Measurements from ENCODE around the gene LGALS14. TPM values are rescaled to one million over a fixed set of nuclear protein-coding genes. Genes with fewer than 3 reads are reported as not detected.

Gene LGALS14
- total and polyA plus RNA-seq, 10 of the 15 experiments (the other 5 are each of a cell fraction or from before 2014, with no cell fraction given), result 5.1 to 34.6 (median 7.3) TPM

- TF ChIP-seq TARDBP (IDR thresholded peaks at IDR 0.05; ENCODE audit: borderline replicate concordance), result peak; percentile 28; the same call in 1 of the 2 replicates
- TF ChIP-seq CBFB (IDR thresholded peaks at IDR 0.05; ENCODE audit: low read depth), result no peak
- TF ChIP-seq MXI1 (IDR thresholded peaks at IDR 0.05; ENCODE audit: low read depth, low read length), result no peak
- TF ChIP-seq NFYA (IDR thresholded peaks at IDR 0.05; ENCODE audit: borderline replicate concordance, low read depth, low read length), result no peak
- TF ChIP-seq PAX5 (IDR thresholded peaks at IDR 0.05; ENCODE audit: borderline replicate concordance, low read depth, low read length), result no peak
- no peak for TF ChIP-seq SMAD1 (IDR thresholded peaks at IDR 0.05; ENCODE audit: low read depth, partially characterized antibody)
- 0 out of 2 replicates have a peak, but pooled peaks have one; percentile 57 for TF ChIP-seq TCF3 (IDR thresholded peaks at IDR 0.05; ENCODE audit: borderline replicate concordance, insufficient read depth, low read depth, low read length)
- TF ChIP-seq KDM1A (IDR thresholded peaks at IDR 0.05; ENCODE audit: borderline replicate concordance), result no peak
- no peak for TF ChIP-seq TCF7 (IDR thresholded peaks at IDR 0.05; ENCODE audit: borderline replicate concordance)
- TF ChIP-seq SPI1 (IDR thresholded peaks at IDR 0.05; ENCODE audit: borderline replicate concordance, insufficient read depth, low read depth, low read length), result peak; percentile 15; the same call in 1 of the 2 replicates
- TF ChIP-seq YY1 (IDR thresholded peaks at IDR 0.05; ENCODE audit: low read depth, low read length), result peak; percentile 39; the same call in 1 of the 2 replicates
- 0 out of 2 replicates have a peak, but pooled peaks have one; percentile 40 for TF ChIP-seq TCF12 (IDR thresholded peaks at IDR 0.05; ENCODE audit: low read depth, low read length)
- TF ChIP-seq IKZF1 (conservative IDR thresholded peaks at IDR 0.05), result peak; percentile 63
- TF ChIP-seq MYC (IDR thresholded peaks at IDR 0.05; ENCODE audit: insufficient read depth, insufficient read length, insufficient replicate concordance, low read length, severe bottlenecking), result peak; percentile 33
- TF ChIP-seq POLR2A (IDR thresholded peaks at IDR 0.05; ENCODE audit: low read depth, low read length), result peak; percentile 85
- TF ChIP-seq FOS (IDR thresholded peaks at IDR 0.05; ENCODE audit: borderline replicate concordance, extremely low read depth, insufficient read length), result no peak
- TF ChIP-seq FOXK2 (IDR thresholded peaks at IDR 0.05), result no peak
- peak; percentile 37; the same call in 1 of the 2 replicates for TF ChIP-seq MLLT1 (IDR thresholded peaks at IDR 0.05)
- TF ChIP-seq SREBF2 (IDR thresholded peaks at IDR 0.05; ENCODE audit: low read length), result no peak
- no peak for TF ChIP-seq ZBTB33 (IDR thresholded peaks at IDR 0.05)
- TF ChIP-seq MYB (IDR thresholded peaks at IDR 0.05; ENCODE audit: borderline replicate concordance, low read depth, low read length), result no peak
- TF ChIP-seq CHD4 (IDR thresholded peaks at IDR 0.05), result 0 out of 2 replicates have a peak, but pooled peaks have one; percentile 31
- TF ChIP-seq ZBTB40 (IDR thresholded peaks at IDR 0.05; ENCODE audit: borderline replicate concordance), result 0 out of 2 replicates have a peak, but pooled peaks have one; percentile 15
- TF ChIP-seq POU2F2 (IDR thresholded peaks at IDR 0.05; ENCODE audit: borderline replicate concordance, low read depth, low read length), result peak; percentile 27; the same call in 1 of the 3 replicates
- TF ChIP-seq HCFC1 (IDR thresholded peaks at IDR 0.05; ENCODE audit: low read length), result no peak
These were observed 24.5 kb upstream of the LGALS14 start (continued) for GRCh38 chr19:39679791-39680168.

Data from GM12878 (cell line).